ENCODE measurements around the gene THBS4. TPM values are rescaled to one million over a fixed set of nuclear protein-coding genes. Genes with fewer than 3 reads are reported as not detected.

Gene THBS4
- total RNA-seq, 1 donor = 0.36 TPM

DNA sequence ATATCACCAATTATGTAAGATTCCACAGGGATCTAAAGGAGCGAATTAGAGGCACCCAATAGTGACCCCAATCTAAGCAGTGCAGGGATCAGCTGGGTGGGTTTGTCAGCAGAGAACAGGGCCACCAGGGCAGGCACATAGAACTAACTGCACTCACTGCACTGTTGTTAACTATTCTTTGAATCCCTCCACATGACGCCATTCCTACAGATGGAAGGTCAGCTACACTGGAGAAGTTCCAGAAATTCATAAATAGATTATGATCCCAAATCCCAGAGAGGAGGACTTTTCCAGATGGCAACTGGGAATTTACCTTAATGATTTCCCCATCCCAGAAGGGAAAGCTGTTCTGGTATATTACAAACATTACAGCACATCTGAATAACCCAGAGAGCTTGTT lies 84.2 kb downstream of the THBS4 start:
- Histone ChIP-seq H3K79me2 (ENCODE audit: insufficient read depth, low read length) (no peaks in the 10 kb centered on the region), H3K27ac (ENCODE audit: low read depth, low read length) (no peak overlapping the region), H3K4me2 (ENCODE audit: insufficient read depth, low read length) (no peak overlapping the region), H3K27me3 (ENCODE audit: insufficient read depth, low read length) (no peaks in the 10 kb centered on the region), H3K4me1 (ENCODE audit: insufficient read depth, low read length) (no peaks in the 10 kb centered on the region), H3K4me3 (ENCODE audit: insufficient read depth, low read length) (no peak overlapping the region), H3K36me3 (ENCODE audit: insufficient read depth, low read length) (no peaks in the 10 kb centered on the region), H4K20me1 (ENCODE audit: insufficient read depth, low read length) (no peaks in the 10 kb centered on the region), H3K9me3 (ENCODE audit: low read depth, low read length) (no peaks in the 10 kb centered on the region), H2AFZ (ENCODE audit: low read length) (no peak overlapping the region)
- DNase-seq (ENCODE audit: insufficient read length, low spot score, missing footprints) = no peak
- TF ChIP-seq, protein P1, sequence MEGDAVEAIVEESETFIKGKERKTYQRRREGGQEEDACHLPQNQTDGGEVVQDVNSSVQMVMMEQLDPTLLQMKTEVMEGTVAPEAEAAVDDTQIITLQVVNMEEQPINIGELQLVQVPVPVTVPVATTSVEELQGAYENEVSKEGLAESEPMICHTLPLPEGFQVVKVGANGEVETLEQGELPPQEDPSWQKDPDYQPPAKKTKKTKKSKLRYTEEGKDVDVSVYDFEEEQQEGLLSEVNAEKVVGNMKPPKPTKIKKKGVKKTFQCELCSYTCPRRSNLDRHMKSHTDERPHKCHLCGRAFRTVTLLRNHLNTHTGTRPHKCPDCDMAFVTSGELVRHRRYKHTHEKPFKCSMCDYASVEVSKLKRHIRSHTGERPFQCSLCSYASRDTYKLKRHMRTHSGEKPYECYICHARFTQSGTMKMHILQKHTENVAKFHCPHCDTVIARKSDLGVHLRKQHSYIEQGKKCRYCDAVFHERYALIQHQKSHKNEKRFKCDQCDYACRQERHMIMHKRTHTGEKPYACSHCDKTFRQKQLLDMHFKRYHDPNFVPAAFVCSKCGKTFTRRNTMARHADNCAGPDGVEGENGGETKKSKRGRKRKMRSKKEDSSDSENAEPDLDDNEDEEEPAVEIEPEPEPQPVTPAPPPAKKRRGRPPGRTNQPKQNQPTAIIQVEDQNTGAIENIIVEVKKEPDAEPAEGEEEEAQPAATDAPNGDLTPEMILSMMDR (IDR thresholded peaks at IDR 0.05; ENCODE audit: extremely low read depth, low read depth, low read length) = no peak

DNA sequence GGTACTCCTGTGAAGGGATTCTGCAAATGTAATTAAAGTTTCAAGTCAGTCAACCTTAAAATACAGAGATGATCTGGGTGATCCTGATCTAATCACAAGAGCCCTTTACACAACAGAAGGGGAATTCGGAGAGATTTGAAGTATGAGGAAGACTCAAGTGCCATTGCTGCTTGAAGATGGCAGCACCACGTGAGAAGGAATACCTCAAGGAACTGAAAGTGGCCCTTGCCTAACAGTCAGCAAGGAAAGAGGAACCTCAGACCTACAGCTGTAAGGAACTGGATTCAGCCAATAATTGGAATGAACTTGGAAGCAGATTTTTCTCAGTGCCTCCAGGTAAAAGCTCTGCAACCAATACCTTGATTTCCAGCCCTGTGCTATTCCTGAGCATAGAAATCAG lies 87.4 kb downstream of the THBS4 start:
- no peak overlapping the region for H3K27ac ChIP-seq (ENCODE audit: low read depth, low read length)
- TF ChIP-seq, protein P1 (IDR thresholded peaks at IDR 0.05; ENCODE audit: extremely low read depth, low read depth, low read length) = no peak
- H3K4me1 ChIP-seq (ENCODE audit: insufficient read depth, low read length) = peaks cover 20% of the 10 kb centered on the region
- H3K79me2 ChIP-seq (ENCODE audit: insufficient read depth, low read length) = no peaks in the 10 kb centered on the region
- H4K20me1 ChIP-seq (ENCODE audit: insufficient read depth, low read length) = no peaks in the 10 kb centered on the region
- no peak overlapping the region for H3K4me3 ChIP-seq (ENCODE audit: insufficient read depth, low read length)
- no peak overlapping the region for H3K4me2 ChIP-seq (ENCODE audit: insufficient read depth, low read length)
- H3K9me3 ChIP-seq (ENCODE audit: low read depth, low read length) = no peaks in the 10 kb centered on the region
- H3K36me3 ChIP-seq (ENCODE audit: insufficient read depth, low read length) = no peaks in the 10 kb centered on the region
- H2AFZ ChIP-seq (ENCODE audit: low read length) = no peak overlapping the region
- DNase-seq (ENCODE audit: insufficient read length, low spot score, missing footprints) = no peak
- H3K27me3 ChIP-seq (ENCODE audit: insufficient read depth, low read length) = no peaks in the 10 kb centered on the region

DNA sequence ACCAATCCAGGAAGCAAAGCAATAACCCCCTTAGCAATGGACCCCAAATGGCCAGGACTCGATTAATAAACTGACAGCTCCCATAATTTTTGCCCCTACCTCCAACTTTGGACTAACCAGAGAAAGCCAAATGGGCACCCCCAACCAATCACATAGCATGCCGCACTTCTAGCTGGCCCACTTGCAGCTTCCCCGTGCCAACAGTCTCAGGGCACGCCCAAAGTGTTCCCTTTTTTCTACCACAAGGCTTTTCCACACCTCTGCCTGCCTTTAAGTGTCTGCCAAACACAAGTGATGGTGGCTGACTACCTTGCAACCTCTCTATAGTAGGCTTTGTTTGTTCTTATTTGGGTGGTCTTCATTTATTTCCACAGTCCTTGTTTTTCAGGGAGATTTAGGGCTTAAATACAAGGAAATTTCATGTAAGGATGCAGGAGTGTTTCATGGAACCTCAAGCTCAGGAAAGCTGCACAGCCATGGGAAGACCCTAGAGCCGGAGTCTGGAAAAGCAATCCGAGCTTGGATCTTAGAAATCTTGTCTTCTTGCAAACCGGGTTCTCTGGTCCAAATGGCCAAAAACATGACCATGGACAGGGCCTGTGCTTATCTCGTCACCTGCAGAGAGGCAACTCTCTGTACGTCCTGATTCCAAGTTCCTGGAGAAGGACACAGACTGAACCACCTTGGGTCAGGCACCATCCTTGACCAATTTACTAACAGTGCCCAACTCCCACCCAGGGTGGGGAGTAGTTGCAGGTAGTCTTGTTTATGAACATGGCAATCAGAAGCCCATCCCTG lies 89.2 kb downstream of the THBS4 start:
- no peak overlapping the region for H3K4me2 ChIP-seq (ENCODE audit: insufficient read depth, low read length)
- H3K79me2 ChIP-seq (ENCODE audit: insufficient read depth, low read length) = no peaks in the 10 kb centered on the region
- H3K27ac ChIP-seq (ENCODE audit: low read depth, low read length) = no peak overlapping the region
- H3K4me1 ChIP-seq (ENCODE audit: insufficient read depth, low read length) = peaks cover 24% of the 10 kb centered on the region
- no peak overlapping the region for H2AFZ ChIP-seq (ENCODE audit: low read length)
- TF ChIP-seq, protein P1 (IDR thresholded peaks at IDR 0.05; ENCODE audit: extremely low read depth, low read depth, low read length) = no peak
- H3K27me3 ChIP-seq (ENCODE audit: insufficient read depth, low read length) = no peaks in the 10 kb centered on the region
- no peaks in the 10 kb centered on the region for H3K36me3 ChIP-seq (ENCODE audit: insufficient read depth, low read length)
- no peak for DNase-seq (ENCODE audit: insufficient read length, low spot score, missing footprints)
- no peaks in the 10 kb centered on the region for H3K9me3 ChIP-seq (ENCODE audit: low read depth, low read length)
- no peaks in the 10 kb centered on the region for H4K20me1 ChIP-seq (ENCODE audit: insufficient read depth, low read length)
- H3K4me3 ChIP-seq (ENCODE audit: insufficient read depth, low read length) = no peak overlapping the region

DNA sequence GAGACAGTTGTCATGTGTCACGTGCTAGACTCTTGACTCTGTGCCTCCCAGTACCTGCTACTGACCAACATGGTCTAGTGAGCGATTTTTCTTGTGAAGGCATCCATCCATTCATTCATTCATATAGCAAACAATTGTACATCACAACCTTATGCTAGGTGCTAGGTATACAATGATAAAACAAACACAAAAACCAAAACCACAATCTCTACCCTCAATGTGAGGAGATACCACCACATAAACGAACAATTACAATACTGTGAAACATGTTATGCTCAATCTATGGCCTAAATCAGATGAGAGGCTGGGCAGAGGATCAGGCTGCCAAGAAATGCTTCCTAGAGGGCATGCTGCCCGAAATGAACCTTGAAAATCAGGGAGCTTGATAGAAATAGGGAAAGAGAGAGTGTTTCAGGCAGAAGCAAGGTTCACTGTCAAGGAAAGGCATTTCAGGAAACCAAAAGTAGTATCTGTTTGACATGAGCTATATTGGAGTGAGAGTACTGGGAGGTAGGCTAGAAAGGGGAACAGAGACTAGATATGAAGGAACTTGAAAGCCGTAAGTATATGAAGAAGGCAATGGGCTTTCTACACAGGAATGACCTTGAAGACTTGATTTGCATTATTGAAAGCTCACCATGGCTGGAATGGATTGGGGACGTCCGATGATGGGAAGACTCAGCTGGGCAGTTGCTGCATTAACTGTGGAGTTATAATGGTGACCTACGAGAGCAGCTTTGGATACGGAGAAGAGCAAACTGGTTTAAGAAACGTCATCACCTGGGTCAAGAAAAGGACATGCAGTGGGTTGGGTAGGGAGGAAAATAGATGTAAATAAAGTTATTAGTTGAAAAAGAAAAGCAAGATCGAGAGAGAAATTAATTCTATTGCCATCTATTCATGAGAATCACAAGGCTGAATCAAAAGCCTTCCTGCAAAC lies 90.1 kb downstream of the THBS4 start:
- no peak for DNase-seq (ENCODE audit: insufficient read length, low spot score, missing footprints)
- peaks cover 24% of the 10 kb centered on the region for H3K4me1 ChIP-seq (ENCODE audit: insufficient read depth, low read length)
- H4K20me1 ChIP-seq (ENCODE audit: insufficient read depth, low read length) = no peaks in the 10 kb centered on the region
- no peak overlapping the region for H2AFZ ChIP-seq (ENCODE audit: low read length)
- peak overlapping the region; percentile 77 for H3K27ac ChIP-seq (ENCODE audit: low read depth, low read length)
- no peaks in the 10 kb centered on the region for H3K79me2 ChIP-seq (ENCODE audit: insufficient read depth, low read length)
- H3K4me2 ChIP-seq (ENCODE audit: insufficient read depth, low read length) = peak overlapping the region; percentile 51
- H3K4me3 ChIP-seq (ENCODE audit: insufficient read depth, low read length) = peak overlapping the region; percentile 27
- no peaks in the 10 kb centered on the region for H3K27me3 ChIP-seq (ENCODE audit: insufficient read depth, low read length)
- H3K9me3 ChIP-seq (ENCODE audit: low read depth, low read length) = no peaks in the 10 kb centered on the region
- H3K36me3 ChIP-seq (ENCODE audit: insufficient read depth, low read length) = no peaks in the 10 kb centered on the region
- TF ChIP-seq, protein P1 (IDR thresholded peaks at IDR 0.05; ENCODE audit: extremely low read depth, low read depth, low read length) = no peak

All from osteoblast (primary cell).